Measurements from ENCODE around the gene RRAGD.

DNA sequence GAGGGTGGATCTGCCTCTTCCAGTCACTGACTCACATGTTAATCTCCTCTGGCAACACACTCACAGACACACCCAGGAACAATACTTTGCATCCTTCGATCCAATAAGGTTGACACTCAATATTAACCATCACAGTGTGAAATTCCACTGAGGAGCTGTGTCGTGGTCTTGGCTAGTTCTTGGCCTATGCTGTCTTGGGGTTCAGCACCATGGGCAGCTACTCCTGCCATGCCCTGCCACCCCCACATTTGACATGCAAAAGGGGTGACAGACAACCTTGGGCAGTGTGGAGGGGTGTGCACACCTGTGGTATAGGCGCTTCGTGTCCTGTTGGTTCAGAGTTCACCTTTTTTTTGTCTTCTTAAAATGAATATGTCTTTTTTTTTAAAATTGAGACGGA lies 46.6 kb upstream of the RRAGD start:
- TF ChIP-seq, protein P1, sequence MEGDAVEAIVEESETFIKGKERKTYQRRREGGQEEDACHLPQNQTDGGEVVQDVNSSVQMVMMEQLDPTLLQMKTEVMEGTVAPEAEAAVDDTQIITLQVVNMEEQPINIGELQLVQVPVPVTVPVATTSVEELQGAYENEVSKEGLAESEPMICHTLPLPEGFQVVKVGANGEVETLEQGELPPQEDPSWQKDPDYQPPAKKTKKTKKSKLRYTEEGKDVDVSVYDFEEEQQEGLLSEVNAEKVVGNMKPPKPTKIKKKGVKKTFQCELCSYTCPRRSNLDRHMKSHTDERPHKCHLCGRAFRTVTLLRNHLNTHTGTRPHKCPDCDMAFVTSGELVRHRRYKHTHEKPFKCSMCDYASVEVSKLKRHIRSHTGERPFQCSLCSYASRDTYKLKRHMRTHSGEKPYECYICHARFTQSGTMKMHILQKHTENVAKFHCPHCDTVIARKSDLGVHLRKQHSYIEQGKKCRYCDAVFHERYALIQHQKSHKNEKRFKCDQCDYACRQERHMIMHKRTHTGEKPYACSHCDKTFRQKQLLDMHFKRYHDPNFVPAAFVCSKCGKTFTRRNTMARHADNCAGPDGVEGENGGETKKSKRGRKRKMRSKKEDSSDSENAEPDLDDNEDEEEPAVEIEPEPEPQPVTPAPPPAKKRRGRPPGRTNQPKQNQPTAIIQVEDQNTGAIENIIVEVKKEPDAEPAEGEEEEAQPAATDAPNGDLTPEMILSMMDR (IDR thresholded peaks at IDR 0.05), result no peak
- no peak for TF ChIP-seq POLR2A (IDR thresholded peaks at IDR 0.05)

Data from heart left ventricle (tissue), 13 donors.